ENCODE data around the gene PIK3R2.

The PIK3R2 gene

DNA sequence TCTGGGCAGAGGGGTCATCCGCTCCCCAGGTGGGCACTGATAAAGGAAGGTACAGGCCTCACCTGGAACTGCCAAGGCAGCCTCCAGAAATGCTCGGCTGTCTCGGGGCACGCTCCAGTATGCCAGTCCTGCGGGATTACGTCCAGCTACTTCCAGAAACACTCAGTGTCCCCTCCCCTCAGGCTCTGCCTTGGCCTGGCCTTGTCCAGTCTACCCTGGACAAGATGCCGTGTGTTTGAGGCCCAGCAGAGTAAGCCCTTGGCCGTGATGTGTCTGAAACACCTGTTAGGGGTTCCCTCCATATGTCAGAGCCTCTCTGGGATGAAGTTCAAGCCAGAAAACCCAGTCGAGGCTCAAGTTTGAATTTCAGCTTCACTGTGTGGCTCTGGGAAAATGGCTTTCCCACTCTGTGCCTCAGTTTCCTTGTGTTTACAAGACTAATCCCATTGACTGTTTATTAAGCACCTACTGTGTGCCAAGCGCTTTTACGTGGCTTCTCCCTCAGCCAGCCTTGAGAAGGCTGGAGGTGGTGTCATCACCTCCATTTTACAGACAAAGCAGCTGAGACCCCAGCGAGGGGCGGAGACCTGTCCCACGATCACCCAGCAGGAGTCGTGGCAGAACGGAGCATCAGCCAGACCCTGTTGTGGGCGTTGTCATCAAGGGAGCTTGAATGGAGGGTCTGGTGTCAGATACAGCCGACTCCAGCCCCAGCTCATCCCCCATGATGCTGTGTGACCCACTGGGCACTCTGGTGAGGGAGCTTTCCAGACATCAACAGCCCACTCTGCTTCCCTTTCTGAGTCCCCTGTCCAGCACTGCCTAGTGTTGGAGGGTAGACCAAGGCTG lies 2.0 kb upstream of the PIK3R2 start:
- TF ChIP-seq, protein P1, sequence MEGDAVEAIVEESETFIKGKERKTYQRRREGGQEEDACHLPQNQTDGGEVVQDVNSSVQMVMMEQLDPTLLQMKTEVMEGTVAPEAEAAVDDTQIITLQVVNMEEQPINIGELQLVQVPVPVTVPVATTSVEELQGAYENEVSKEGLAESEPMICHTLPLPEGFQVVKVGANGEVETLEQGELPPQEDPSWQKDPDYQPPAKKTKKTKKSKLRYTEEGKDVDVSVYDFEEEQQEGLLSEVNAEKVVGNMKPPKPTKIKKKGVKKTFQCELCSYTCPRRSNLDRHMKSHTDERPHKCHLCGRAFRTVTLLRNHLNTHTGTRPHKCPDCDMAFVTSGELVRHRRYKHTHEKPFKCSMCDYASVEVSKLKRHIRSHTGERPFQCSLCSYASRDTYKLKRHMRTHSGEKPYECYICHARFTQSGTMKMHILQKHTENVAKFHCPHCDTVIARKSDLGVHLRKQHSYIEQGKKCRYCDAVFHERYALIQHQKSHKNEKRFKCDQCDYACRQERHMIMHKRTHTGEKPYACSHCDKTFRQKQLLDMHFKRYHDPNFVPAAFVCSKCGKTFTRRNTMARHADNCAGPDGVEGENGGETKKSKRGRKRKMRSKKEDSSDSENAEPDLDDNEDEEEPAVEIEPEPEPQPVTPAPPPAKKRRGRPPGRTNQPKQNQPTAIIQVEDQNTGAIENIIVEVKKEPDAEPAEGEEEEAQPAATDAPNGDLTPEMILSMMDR (IDR thresholded peaks at IDR 0.05), result no peak

DNA sequence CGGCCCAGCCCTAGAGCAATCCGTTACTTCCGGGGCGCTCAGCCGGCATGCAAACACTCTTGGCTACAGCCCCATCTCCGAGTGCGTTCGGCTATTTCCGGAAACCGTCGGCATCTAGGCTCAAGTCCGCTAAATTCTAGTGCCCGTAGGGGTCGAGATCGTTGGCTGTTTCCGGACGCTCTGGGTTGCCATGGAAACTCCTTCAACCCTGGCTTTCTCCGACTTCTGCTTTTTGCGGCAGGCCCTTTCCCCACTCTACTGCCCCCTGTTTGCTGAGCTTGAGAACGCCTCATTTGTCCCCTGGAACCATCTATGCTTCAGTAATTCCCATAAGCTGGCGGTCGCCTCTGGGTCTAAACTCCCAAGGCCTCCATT lies 534 bp upstream of the PIK3R2 start:
- TF ChIP-seq, protein P1 (IDR thresholded peaks at IDR 0.05), result peak; percentile 46; the same call in 1 of the 2 replicates

DNA sequence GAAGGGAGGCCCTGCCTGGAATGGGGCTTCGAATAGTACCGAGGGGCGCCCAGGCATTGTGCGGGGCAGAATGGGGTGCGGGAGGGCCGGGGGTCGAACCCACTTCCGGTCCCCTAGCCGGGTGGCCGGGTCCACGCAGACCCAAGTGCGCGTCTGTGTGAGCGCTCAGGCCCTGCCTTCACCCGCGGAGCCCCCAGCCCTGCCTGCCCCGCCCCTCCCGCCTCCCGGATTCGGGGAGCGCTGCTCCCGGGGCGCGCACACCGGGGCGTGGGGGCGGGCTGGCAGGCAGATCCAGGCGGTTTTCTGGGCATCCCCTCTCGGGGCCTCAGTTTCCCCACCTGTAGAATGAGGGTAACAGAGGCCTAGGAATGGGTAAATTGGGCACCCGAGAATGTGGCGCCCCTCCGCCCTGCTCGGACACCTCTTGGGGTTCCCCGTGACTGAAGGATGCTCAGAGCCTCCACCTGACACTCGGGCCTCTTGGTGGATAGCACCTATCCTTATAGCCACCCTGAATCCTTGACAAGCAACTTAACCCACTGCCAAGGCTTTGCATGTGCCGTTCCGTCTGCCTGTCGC lies 682 bp downstream of the PIK3R2 start:
- TF ChIP-seq, protein P1 (IDR thresholded peaks at IDR 0.05), result no peak

DNA sequence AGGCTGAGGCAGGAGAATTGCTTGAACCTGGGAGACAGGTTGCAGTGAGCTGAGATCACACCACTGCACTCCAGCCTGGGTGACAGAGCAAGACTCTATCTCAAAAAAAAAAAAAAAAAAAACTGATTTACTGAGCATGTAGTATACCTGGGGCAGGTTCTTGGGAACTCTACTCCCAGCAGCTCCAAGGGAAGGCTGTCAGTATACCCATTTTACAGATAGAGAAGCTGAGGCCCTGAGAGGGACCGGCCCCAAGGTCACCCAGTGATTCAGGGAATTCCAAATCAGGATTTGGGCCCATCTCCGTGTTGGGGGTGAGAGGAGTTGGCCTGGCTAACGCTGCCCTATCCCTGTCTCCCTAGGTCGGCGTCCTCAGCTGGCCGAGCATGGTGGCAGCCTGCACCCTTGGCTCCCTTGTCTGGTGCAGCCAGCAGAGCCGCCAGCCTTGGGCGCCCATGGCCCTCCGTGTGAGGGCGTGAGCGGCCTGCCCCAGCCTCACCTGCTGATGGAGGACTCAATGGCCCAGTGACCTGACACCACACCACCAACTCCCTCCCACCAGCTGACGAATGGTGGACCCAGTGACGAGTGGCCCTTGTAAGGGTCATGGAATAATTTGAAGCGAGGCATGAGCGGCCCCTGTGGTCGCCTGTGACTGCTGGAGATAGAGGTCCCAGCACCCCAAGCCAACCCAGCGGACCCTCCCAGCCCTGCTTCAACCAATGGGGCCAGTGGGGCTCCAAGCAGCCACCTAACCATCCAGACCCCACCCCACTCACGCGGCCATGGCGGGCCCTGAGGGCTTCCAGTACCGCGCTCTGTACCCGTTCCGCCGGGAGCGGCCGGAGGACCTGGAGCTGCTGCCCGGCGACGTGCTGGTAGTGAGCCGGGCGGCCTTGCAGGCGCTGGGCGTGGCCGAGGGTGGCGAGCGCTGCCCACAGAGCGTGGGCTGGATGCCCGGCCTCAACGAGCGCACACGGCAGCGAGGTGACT lies 2.4 kb downstream of the PIK3R2 start:
- TF ChIP-seq, protein P1 (IDR thresholded peaks at IDR 0.05), result no peak

DNA sequence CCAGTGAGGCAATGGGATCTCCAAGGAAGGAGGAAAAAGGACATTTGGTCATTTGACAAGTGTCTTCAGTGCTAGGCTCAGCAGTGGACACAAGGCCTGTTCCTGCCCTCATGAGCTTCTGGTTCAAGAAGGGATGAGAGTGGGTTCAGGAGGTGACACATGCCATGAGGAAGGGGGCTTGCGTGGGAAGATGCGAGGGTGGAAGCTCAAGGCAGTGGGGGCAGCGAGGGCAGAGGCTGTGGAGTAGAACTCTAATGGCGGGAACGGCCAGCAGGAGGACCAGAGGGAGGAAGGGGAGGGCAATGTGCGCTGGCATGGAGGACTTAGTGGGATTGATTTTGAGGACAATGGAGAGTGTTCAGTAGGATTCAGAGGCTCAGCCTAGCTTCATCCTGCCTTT lies 3.3 kb downstream of the PIK3R2 start:
- TF ChIP-seq, protein P1 (IDR thresholded peaks at IDR 0.05), result no peak

DNA sequence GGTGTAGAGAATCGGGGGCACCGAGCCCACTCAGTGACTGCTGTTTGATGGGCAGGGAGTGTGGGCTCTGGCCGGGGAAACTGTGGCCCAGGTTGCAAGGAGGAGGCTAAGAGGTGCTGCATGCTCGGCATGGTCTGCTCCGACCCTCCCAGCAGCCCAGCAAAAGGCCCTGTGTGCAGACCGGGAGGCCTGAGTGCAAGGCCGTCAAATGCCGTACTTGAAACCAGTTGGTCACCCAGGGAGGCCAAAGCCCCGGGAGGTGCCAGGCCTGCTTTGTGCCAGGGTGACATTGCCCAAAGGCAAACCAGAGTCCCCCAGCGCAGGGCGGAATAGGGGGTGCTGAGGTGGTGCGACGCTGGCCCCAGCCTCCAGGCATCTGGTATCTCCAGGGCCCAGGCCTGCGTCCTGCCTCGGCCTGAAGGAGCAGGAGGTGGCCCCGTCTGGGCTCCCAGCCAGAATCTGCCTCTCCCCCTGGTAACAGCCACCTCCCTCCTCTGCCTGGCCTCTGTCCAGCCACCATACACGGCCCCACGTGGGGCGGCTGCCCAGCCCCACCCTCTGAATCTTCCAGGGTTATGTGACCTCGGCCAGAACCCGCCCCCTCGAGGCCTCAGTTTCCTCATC lies 4.0 kb downstream of the PIK3R2 start:
- TF ChIP-seq, protein P1 (IDR thresholded peaks at IDR 0.05), result no peak
